K562 (cell line): ENCODE results near the gene TRIM2. TPM values are rescaled to one million over a fixed set of nuclear protein-coding genes. Genes with fewer than 3 reads are reported as not detected.

Experiments used
- ATAC-seq: fragments of 200-7000 bp; cut with Tn5 transposase; 3 replicates; pipeline ENCODE4 v1.9.1; 2020; ENCODE audit warnings: moderate library complexity
- BruUV-seq: library from RNA; stranded (reverse); fragments of 400-500 nt; replicated peaks from 2 replicates; lab custom pipeline; 2021; lab: Mats Ljungman, UMichigan
- CTCF ChIA-PET: fragments of 300-600 bp; formaldehyde crosslinking; extraction: SDS; loops from one replicate; lab custom pipeline; 2021; ENCODE audit warnings: low intra/inter-chr PET ratio; lab: Yijun Ruan, JAX
- POLR2A ChIA-PET: fragments of 300-600, 350-650 bp; sonication (Branson Sonifier 250); formaldehyde crosslinking; extraction: SDS; loops from one replicate; lab custom pipeline; 2021; ENCODE audit warnings: antibody characterized with exemption, inconsistent platforms; lab: Yijun Ruan, JAX
- DNase-seq, 4 experiments: peaks; one replicate each; pipeline versions ENCODE4 v3.0.0 to v3.0.0-alpha.2; 2011 to 2018; ENCODE audit warnings: low spot score in 3 of 4, mixed read lengths in 3 of 4; ENCODE audit errors: extremely low read depth in 1 of 4
- FAIRE-seq: peaks from 2 replicates; lab custom pipeline; 2011; peaks lifted over from hg19 to GRCh38; lab: Jason Lieb, UNC
- H2AFZ ChIP-seq: 2 replicates; pipeline ENCODE4 v1.6.0; 2011; ENCODE audit warnings: low read depth, low read length, control low read depth, inconsistent platforms
- H3K27ac ChIP-seq: fragments of 200-600 bp; 3 replicates; pipeline ENCODE4 v1.8.0; 2011; ENCODE audit warnings: low read depth, mild to moderate bottlenecking, control low read depth, inconsistent platforms, low read length, moderate library complexity, mixed read lengths; ENCODE audit errors: extremely low read depth
- H3K27me3 ChIP-seq, 2 experiments: fragments of 300-600 bp in 1 of 2; 2 replicates in 1 of 2; 3 replicates in 1 of 2; pipeline versions ENCODE4 v1.6.0 to v1.8.0; 2011; ENCODE audit warnings: inconsistent platforms in 2 of 2, low read length in 2 of 2, mild to moderate bottlenecking in 1 of 2, mixed read lengths in 1 of 2, moderate library complexity in 1 of 2; ENCODE audit not compliant: control insufficient read depth in 2 of 2, insufficient read depth in 2 of 2
- H3K36me3 ChIP-seq: fragments of 300-600 bp; 3 replicates; pipeline ENCODE4 v1.8.0; 2011; ENCODE audit warnings: mild to moderate bottlenecking, low read length, inconsistent platforms; ENCODE audit not compliant: control insufficient read depth, insufficient read depth
- H3K4me1 ChIP-seq, 2 experiments: fragments of 200-600 bp in 1 of 2; replicated peaks in 1 of 2; 2 replicates in 1 of 2; 3 replicates in 1 of 2; pipeline versions ENCODE4 v1.5.1 to v1.8.0; 2011; ENCODE audit warnings: inconsistent platforms in 2 of 2, low read length in 2 of 2, mild to moderate bottlenecking in 1 of 2, mixed read lengths in 1 of 2, moderate library complexity in 1 of 2; ENCODE audit not compliant: control insufficient read depth in 2 of 2, insufficient read depth in 2 of 2
- H3K4me2 ChIP-seq: 2 replicates; pipeline ENCODE4 v1.6.1; 2011; ENCODE audit warnings: low read length, control low read depth, inconsistent platforms, mixed read lengths; ENCODE audit not compliant: insufficient read depth
- H3K4me3 ChIP-seq: fragments of 200-600 bp; sonication (generic), shearing (Covaris generic); 2 replicates; pipeline ENCODE4 v1.5.1; 2016; ENCODE audit warnings: control low read depth, inconsistent platforms
- H3K79me2 ChIP-seq: fragments of 200-600 bp; 3 replicates; pipeline ENCODE4 v1.8.0; 2011; ENCODE audit warnings: low read length, inconsistent platforms; ENCODE audit not compliant: control insufficient read depth, insufficient read depth
- H3K9ac ChIP-seq, 2 experiments: 2 replicates each; pipeline versions ENCODE4 v1.6.0 to v1.6.1; 2011; ENCODE audit warnings: low read depth in 2 of 2, low read length in 2 of 2, control low read depth in 1 of 2, inconsistent platforms in 1 of 2, mild to moderate bottlenecking in 1 of 2, mixed read lengths in 1 of 2; ENCODE audit not compliant: insufficient read depth in 1 of 2
- H3K9me1 ChIP-seq: one replicate; pipeline ENCODE4 v1.6.0; 2011; ENCODE audit warnings: inconsistent platforms, mild to moderate bottlenecking, low read length, moderate library complexity; ENCODE audit not compliant: control insufficient read depth, insufficient read depth
- H3K9me3 ChIP-seq: replicated peaks from 2 replicates; pipeline ENCODE4 v1.5.1; 2011; ENCODE audit warnings: low read depth, low read length, inconsistent platforms; ENCODE audit not compliant: control insufficient read depth, insufficient read depth
- H4K20me1 ChIP-seq: replicated peaks from 2 replicates; pipeline ENCODE4 v1.6.1; 2011; ENCODE audit warnings: low read length, inconsistent platforms, mixed read lengths; ENCODE audit not compliant: control insufficient read depth, insufficient read depth
- CBX3 ChIP-seq, 2 experiments: IDR thresholded peaks; 1 replicate in 1 of 2; 2 replicates in 1 of 2; pipeline ENCODE4 v1.6.1; 2012; ENCODE audit warnings: inconsistent platforms in 2 of 2, low read length in 2 of 2, borderline replicate concordance in 1 of 2, control low read depth in 1 of 2
- CHD4 ChIP-seq: fragments of 200-600 bp; sonication (generic); IDR thresholded peaks from 3 replicates; pipeline ENCODE4 v1.6.1; 2012; ENCODE audit warnings: low read depth, mild to moderate bottlenecking, mixed read lengths, low read length, inconsistent platforms; ENCODE audit not compliant: insufficient read depth, insufficient replicate concordance, poor library complexity, severe bottlenecking
- DACH1 ChIP-seq: fragments of 450-650 bp; IDR thresholded peaks from 2 replicates; pipeline ENCODE4 v1.6.1; 2018; ENCODE audit not compliant: partially characterized antibody
- EP300 ChIP-seq: IDR thresholded peaks from 2 replicates; pipeline ENCODE4 v1.6.1; 2012; ENCODE audit warnings: low read length, improper control_type of control experiment
- HCFC1 ChIP-seq: IDR thresholded peaks from 2 replicates; pipeline ENCODE4 v1.6.1; 2012; ENCODE audit warnings: low read depth, low read length, improper control_type of control experiment
- KAT2B ChIP-seq: IDR thresholded peaks from one replicate; pipeline ENCODE4 v1.6.1; 2012; ENCODE audit warnings: low read depth, mild to moderate bottlenecking, control low read depth, inconsistent platforms, low read length, moderate library complexity
- KAT7 ChIP-seq: sonication (generic); formaldehyde crosslinking; IDR thresholded peaks from 2 replicates; pipeline ENCODE4 v1.8.0; 2022; ENCODE audit warnings: missing genetic modification reagents, mild to moderate bottlenecking, borderline replicate concordance
- KDM5B ChIP-seq: fragments of 200-600 bp; sonication (generic); IDR thresholded peaks from 2 replicates; pipeline ENCODE4 v1.6.1; 2012; ENCODE audit warnings: low read depth, mild to moderate bottlenecking, moderate library complexity, low read length, control low read depth, inconsistent platforms; ENCODE audit not compliant: insufficient replicate concordance
- PML ChIP-seq: IDR thresholded peaks from 2 replicates; pipeline ENCODE4 v1.6.1; 2012; ENCODE audit warnings: low read length, inconsistent platforms
- RBM39 ChIP-seq: fragments of 200-400 bp; formaldehyde crosslinking; optimal IDR thresholded peaks from 2 replicates; pipeline ENCODE3; 2018; ENCODE audit warnings: low read depth, low read length
- SIX5 ChIP-seq, 2 experiments: IDR thresholded peaks; 2 replicates each; pipeline ENCODE4 v1.6.1; 2011; ENCODE audit warnings: low read length in 2 of 2, borderline replicate concordance in 1 of 2, low read depth in 1 of 2, mild to moderate bottlenecking in 1 of 2, moderate library complexity in 1 of 2; ENCODE audit not compliant: insufficient read depth in 1 of 2
- TAF9B ChIP-seq: fragments of 450-650 bp; IDR thresholded peaks from 2 replicates; pipeline ENCODE4 v1.6.1; 2018; ENCODE audit warnings: mild to moderate bottlenecking; ENCODE audit not compliant: partially characterized antibody
- TCFL5 ChIP-seq: fragments of 250-450 bp; sonication (Bioruptor Pico); conservative IDR thresholded peaks from 2 replicates; pipeline ENCODE4 v1.6.1; 2021; ENCODE audit warnings: mild to moderate bottlenecking, moderate library complexity, matching md5 sums
- ZNF395 ChIP-seq: fragments of 200-800 bp; sonication (Bioruptor generic); IDR thresholded peaks from 2 replicates; pipeline ENCODE4 v1.6.1; 2017; ENCODE audit warnings: missing genetic modification characterization, missing compliant biosample characterization
- ZNF584 ChIP-seq: fragments of 200-800 bp; sonication (Bioruptor generic); IDR thresholded peaks from 2 replicates; pipeline ENCODE4 v1.6.1; 2016; ENCODE audit warnings: low read depth, mild to moderate bottlenecking, missing genetic modification characterization, missing compliant biosample characterization
- WGBS: fragments of 100-300 bp; shearing (Covaris generic); methylation state at CpG from one replicate; pipeline ENCODE4 v1.1.6; 2016; ENCODE audit warnings: low coverage, mixed read lengths; ENCODE audit not compliant: insufficient coverage; ENCODE audit errors: missing lambda C conversion rate; 5-methylcytosine and 5-hydroxymethylcytosine counted together
- in situ Hi-C: fragments of 300-500 bp; cut with MboI; formaldehyde crosslinking; loops from 4 replicates; pipeline ENCODE4 v1.15.0; 2018; ENCODE audit warnings: inconsistent platforms, mixed read lengths
- intact Hi-C: fragments of 100-400 bp; cut with micrococcal nuclease; formaldehyde crosslinking; loops from 2 replicates; pipeline ENCODE4 v1.14.2; 2022
- polyA plus RNA-seq, 8 experiments: library from polyadenylated mRNA; depleted of rRNA in 4 of 8; stranded (reverse) in 5 of 8; unstranded in 3 of 8; fragments of >200 nt; fragmentation: Nextera tagmentation in 2 of 8; fragmentation: Illumina TruSeq in 1 of 8; extraction: Ambion mirVana in 2 of 8; extraction: Trizol in 1 of 8; gene quantifications; 2 replicates each; pipeline versions ENCODE4 v1.2.1 to v1.2.3, GENCODE V29; 2011 to 2014; ENCODE audit warnings: inconsistent platforms in 1 of 8, missing spikeins in 1 of 8
- total RNA-seq, 7 experiments: library from RNA; depleted of rRNA in 6 of 7; stranded (reverse); fragments of >200 nt in 6 of 7; fragmentation: Illumina TruSeq in 2 of 7; extraction: Trizol in 2 of 7; gene quantifications; 2 replicates each; pipeline versions ENCODE4 v1.2.1 to v1.2.3, GENCODE V29; 2011 to 2021; ENCODE audit warnings: low replicate concordance in 1 of 7

TRIM2 gene
- total and polyA plus RNA-seq, 9 of the 15 experiments (the other 6 are each of a cell fraction or from before 2014, with no cell fraction given): 0.01 to 0.41 (median 0.13) TPM; not detected in 1

DNA sequence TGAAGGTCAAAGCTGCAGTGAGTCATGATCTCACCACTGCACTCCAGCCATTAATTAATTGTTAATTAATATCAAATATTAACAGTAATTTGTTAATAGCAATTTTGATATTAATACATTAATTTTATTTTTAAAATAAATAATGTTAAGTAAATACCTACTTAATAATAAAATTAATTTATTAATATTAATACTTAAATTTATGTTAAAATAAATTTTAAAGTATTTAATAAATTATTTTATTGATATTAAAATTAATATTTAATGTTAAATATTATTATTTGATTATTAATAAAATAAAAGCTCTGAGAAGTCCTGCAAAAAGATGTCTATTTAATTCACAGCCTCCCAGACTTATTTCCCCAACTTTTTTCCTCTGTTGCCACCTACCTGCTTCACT lies 25.1 kb upstream of the TRIM2 start:
- no peak overlapping the region for H3K9ac ChIP-seq
- H3K27me3 ChIP-seq: peaks cover 13 to 49% of the 10 kb centered on the region in 2 experiments; a peak in 4 of 5 replicates
- TF ChIP-seq DACH1: peak; percentile 45
- no peak for TF ChIP-seq HCFC1
- no peak for TF ChIP-seq RBM39
- TF ChIP-seq CHD4: no peak
- TF ChIP-seq CBX3 (IDR thresholded peaks at IDR 0.05; ENCODE audit: borderline replicate concordance in 1 of 2, low read length in 2 of 2): no peak
- H3K36me3 ChIP-seq: no peaks in the 10 kb centered on the region
- in situ Hi-C loops (no loop called here), intact Hi-C loops (no loop called here)
- DNase-seq (no peak), FAIRE-seq (no peak), ATAC-seq (no peak)
- H3K79me2 ChIP-seq: no peaks in the 10 kb centered on the region
- H2AFZ ChIP-seq: no peak overlapping the region
- no peak overlapping the region for H3K4me3 ChIP-seq
- H3K27ac ChIP-seq: no peak overlapping the region
- H3K9me1 ChIP-seq: no peaks in the 10 kb centered on the region
- BruUV-seq: no TSS peak
- no peak overlapping the region for H3K4me2 ChIP-seq
- ChIA-PET POLR2A (no interaction called here), CTCF (no interaction called here)
- H4K20me1 ChIP-seq: 0 out of 2 replicates have a peak, but pooled peaks cover 5% of the 10 kb centered on the region
- no peaks in the 10 kb centered on the region for H3K4me1 ChIP-seq
- H3K9me3 ChIP-seq: no peaks in the 10 kb centered on the region

GRCh38 chr4:153181293-153181692 lies 22.9 kb upstream of the TRIM2 start:
- CTCF ChIA-PET: no interaction called here
- POLR2A ChIA-PET: no interaction called here
- Histone ChIP-seq H3K27me3 (peaks cover 10 to 37% of the 10 kb centered on the region in 2 experiments; a peak in 4 of 5 replicates), H3K27ac (no peak overlapping the region), H3K9me3 (no peaks in the 10 kb centered on the region), H3K4me3 (no peak overlapping the region), H3K4me1 (no peaks in the 10 kb centered on the region), H3K4me2 (no peak overlapping the region), H2AFZ (no peak overlapping the region), H3K9me1 (no peaks in the 10 kb centered on the region), H3K79me2 (no peaks in the 10 kb centered on the region), H3K36me3 (no peaks in the 10 kb centered on the region), H3K9ac (no peak overlapping the region), H4K20me1 (0 out of 2 replicates have a peak, but pooled peaks cover 5% of the 10 kb centered on the region)
- in situ Hi-C loops (no loop called here), intact Hi-C loops (no loop called here)
- no peak for FAIRE-seq
- WGBS: 0% methylated on average over 6 of the region's 6 CpGs
- BruUV-seq: no TSS peak
- no peak for ATAC-seq
- no peak for DNase-seq
- TF ChIP-seq TCFL5 (CRISPR knock-in tag) (no peak), ZNF395 (CRISPR knock-in tag) (no peak), SIX5 (IDR thresholded peaks at IDR 0.05; ENCODE audit: borderline replicate concordance in 1 of 2, insufficient read depth in 1 of 2, low read depth in 1 of 2, low read length in 2 of 2) (no peak), KAT2B (no peak), KDM5B (no peak), ZNF584 (CRISPR knock-in tag) (no peak), KAT7 (CRISPR knock-in tag) (no peak), PML (no peak), TAF9B (no peak), EP300 (no peak)
